Vagina (tissue), 2 donors: ENCODE data around the gene RASGRP3. TPM values are rescaled to one million over a fixed set of nuclear protein-coding genes. Genes with fewer than 3 reads are reported as not detected.

Source experiments
- DNase-seq, 2 donors: peaks; one replicate each; pipeline ENCODE4 v3.0.0-alpha.2; 2017; ENCODE audit errors: extremely low spot score in 2 of 2
- H3K27ac ChIP-seq: fragments of 200-600 bp; sonication (generic); one replicate; pipeline ENCODE4 v1.5.1; 2019
- H3K27me3 ChIP-seq: fragments of 200-600 bp; sonication (generic); one replicate; pipeline ENCODE4 v1.5.1; 2019
- H3K36me3 ChIP-seq, 2 donors: fragments of 200-600 bp; sonication (generic); one replicate each; pipeline ENCODE4 v1.5.1; 2017 to 2019
- H3K4me1 ChIP-seq: fragments of 200-600 bp; sonication (generic); one replicate; pipeline ENCODE4 v1.5.1; 2019
- H3K4me3 ChIP-seq, 2 donors: fragments of 200-600 bp; sonication (generic); 1 replicate in 1 of 2; 2 replicates in 1 of 2; pipeline ENCODE4 v1.5.1; 2016 to 2019
- H3K9me3 ChIP-seq: fragments of 200-600 bp; sonication (generic); one replicate; pipeline ENCODE4 v1.5.1; 2019
- POLR2A ChIP-seq, 2 donors: fragments of 450-650 bp; IDR thresholded peaks; one replicate each; pipeline ENCODE4 v1.6.1; 2017; ENCODE audit warnings: antibody characterized with exemption in 2 of 2, mild to moderate bottlenecking in 2 of 2, moderate library complexity in 2 of 2
- POLR2AphosphoS5 ChIP-seq, 2 donors: sonication (generic); formaldehyde crosslinking; IDR thresholded peaks; one replicate each; pipeline ENCODE4 v1.9.0; 2017; ENCODE audit warnings: antibody characterized with exemption in 2 of 2, mild to moderate bottlenecking in 2 of 2, low read depth in 1 of 2; ENCODE audit not compliant: insufficient read depth in 1 of 2
- intact Hi-C: fragments of 100-400 bp; cut with DNase I; formaldehyde crosslinking; loops from one replicate; pipeline ENCODE4 v1.15.1; 2023
- total RNA-seq: library from RNA; depleted of rRNA; stranded (reverse); fragments of >200 nt; gene quantifications from one replicate; pipeline ENCODE4 v1.2.3, GENCODE V29; 2016
- TF ChIP-seq, protein P1 (sequence below), 3 experiments: fragments of 450-650 bp in 2 of 3; fragments of 200-600 bp in 1 of 3; sonication (generic) in 1 of 3; IDR thresholded peaks; one replicate each; pipeline ENCODE4 v1.5.1; 2017 to 2019; ENCODE audit warnings: antibody characterized with exemption in 3 of 3, mild to moderate bottlenecking in 2 of 3, moderate library complexity in 2 of 3

RASGRP3 gene
- total RNA-seq, 1 donor from 2014 or later: 4.2 TPM

DNA sequence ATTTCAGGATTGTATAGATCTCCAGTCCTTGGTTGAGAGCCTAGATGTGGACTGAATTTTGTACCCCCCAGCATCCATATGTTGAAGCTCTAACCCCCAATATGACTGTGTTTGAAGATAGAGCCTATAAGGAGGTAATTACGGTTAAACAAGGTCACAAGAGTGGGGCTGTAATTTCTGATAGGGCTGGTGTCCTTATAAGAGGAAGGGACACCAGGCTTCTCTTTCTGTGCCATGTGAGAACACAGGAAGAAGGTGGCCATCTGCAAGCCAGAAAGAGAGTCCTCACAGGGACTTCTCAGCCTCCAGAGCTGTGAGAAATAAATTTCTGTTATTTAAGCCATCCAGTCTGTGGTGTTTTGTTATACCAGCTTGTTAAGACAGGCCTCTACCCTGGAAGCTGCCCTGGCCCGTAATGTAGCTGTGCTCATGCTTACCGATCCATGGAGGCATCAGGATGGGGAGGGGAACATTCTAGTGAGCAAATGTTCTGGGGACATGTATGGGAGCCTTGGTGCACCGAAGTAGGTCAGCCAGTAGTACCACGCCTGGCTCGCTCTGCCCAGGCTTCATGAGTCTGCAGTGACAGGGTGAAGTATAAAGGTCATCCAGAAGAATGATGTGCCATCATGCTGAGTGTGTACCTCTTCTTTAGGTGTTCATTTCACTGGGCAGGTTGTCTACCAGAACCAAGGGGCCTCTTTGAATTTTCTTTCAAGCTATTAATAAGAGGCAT lies 16.1 kb downstream of the RASGRP3 start:
- no peaks in the 10 kb centered on the region for H3K36me3 ChIP-seq
- no peaks in the 10 kb centered on the region for H3K9me3 ChIP-seq
- intact Hi-C loops: no loop called here
- no peak overlapping the region for H3K27ac ChIP-seq
- TF ChIP-seq POLR2AphosphoS5 (IDR thresholded peaks at IDR 0.05; ENCODE audit: insufficient read depth in 1 of 2, low read depth in 1 of 2) (no peak), POLR2A (IDR thresholded peaks at IDR 0.05) (no peak)
- TF ChIP-seq, protein P1, sequence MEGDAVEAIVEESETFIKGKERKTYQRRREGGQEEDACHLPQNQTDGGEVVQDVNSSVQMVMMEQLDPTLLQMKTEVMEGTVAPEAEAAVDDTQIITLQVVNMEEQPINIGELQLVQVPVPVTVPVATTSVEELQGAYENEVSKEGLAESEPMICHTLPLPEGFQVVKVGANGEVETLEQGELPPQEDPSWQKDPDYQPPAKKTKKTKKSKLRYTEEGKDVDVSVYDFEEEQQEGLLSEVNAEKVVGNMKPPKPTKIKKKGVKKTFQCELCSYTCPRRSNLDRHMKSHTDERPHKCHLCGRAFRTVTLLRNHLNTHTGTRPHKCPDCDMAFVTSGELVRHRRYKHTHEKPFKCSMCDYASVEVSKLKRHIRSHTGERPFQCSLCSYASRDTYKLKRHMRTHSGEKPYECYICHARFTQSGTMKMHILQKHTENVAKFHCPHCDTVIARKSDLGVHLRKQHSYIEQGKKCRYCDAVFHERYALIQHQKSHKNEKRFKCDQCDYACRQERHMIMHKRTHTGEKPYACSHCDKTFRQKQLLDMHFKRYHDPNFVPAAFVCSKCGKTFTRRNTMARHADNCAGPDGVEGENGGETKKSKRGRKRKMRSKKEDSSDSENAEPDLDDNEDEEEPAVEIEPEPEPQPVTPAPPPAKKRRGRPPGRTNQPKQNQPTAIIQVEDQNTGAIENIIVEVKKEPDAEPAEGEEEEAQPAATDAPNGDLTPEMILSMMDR (IDR thresholded peaks at IDR 0.05): no peak
- no peaks in the 10 kb centered on the region for H3K4me1 ChIP-seq
- H3K4me3 ChIP-seq: no peak overlapping the region
- DNase-seq: no peak
- H3K27me3 ChIP-seq: no peaks in the 10 kb centered on the region

DNA sequence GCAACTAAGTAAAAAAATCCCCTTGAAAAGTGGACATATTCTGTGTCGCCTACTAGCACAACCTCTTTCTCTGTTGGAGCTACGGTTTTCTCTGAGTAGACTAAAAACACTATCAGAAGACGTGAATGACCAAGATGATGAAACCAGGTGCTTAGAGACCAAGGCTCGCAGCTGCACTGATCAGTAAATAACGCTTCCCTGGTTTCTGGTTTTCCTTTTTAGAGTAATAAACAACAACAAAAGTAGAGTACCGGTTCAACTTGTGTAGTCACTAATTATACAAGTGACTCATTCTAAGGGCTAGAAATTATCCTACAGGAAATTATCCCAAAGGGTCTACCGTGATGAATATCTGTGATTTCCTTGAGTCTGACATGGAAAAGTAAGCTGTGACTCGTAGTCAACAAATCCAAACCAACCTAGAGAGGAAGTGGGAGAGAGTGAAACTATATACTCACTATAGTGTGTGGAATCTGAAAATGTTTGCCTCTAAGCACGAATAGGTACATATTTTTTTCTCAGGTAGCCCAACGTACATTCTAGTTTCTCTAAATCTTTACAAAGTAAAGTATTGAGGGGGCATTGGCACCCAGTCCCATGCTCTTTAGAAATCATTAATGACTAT lies 17.8 kb downstream of the RASGRP3 start:
- Histone ChIP-seq H3K27ac (no peak overlapping the region), H3K9me3 (no peaks in the 10 kb centered on the region), H3K4me3 (no peak overlapping the region), H3K36me3 (no peaks in the 10 kb centered on the region), H3K27me3 (no peaks in the 10 kb centered on the region), H3K4me1 (no peaks in the 10 kb centered on the region)
- intact Hi-C loops: no loop called here
- TF ChIP-seq POLR2A (IDR thresholded peaks at IDR 0.05): no peak
- TF ChIP-seq, protein P1 (IDR thresholded peaks at IDR 0.05): no peak
- TF ChIP-seq POLR2AphosphoS5 (IDR thresholded peaks at IDR 0.05; ENCODE audit: insufficient read depth in 1 of 2, low read depth in 1 of 2): no peak
- DNase-seq: no peak

DNA sequence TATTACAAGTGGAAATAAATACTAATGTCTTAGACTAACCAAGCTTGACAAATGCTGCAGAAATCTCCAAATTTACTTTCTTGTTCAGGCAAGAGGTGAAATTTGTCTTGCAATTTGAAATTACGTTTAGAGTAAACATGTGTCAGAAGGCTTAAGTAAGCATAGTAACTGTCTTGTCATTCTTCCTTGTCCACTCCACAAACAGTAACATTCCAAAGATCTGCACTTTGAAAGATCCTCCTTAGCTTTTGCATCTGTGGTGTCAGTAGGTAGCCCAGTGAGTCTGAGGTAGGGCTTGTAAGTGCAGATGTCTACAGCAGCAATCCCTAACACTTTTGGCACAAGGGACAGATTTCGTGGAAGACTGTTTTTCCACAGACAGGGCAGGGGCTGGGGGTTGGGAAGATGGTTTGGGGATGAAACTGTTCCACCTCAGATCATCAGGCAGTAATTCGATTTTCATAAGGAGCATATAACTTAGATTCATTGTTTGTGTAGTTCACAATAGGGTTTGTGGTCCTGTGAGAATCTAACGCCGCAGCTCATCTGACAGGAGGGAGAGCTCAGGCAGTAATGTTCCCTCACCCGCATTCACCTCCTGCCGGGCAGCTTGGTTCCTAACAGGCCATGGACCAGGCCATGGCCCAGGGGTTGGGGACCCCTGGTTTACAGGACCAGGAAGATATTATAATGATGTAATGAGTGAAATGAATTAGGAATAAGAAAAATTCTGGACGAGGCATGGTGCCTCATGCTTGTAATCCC lies 18.6 kb downstream of the RASGRP3 start:
- no peaks in the 10 kb centered on the region for H3K9me3 ChIP-seq
- no peak for DNase-seq
- no peaks in the 10 kb centered on the region for H3K27me3 ChIP-seq
- TF ChIP-seq, protein P1 (IDR thresholded peaks at IDR 0.05): no peak
- no peak for TF ChIP-seq POLR2AphosphoS5 (IDR thresholded peaks at IDR 0.05; ENCODE audit: insufficient read depth in 1 of 2, low read depth in 1 of 2)
- TF ChIP-seq POLR2A (IDR thresholded peaks at IDR 0.05): no peak
- H3K4me1 ChIP-seq: no peaks in the 10 kb centered on the region
- intact Hi-C loops: no loop called here
- no peak overlapping the region for H3K4me3 ChIP-seq
- no peaks in the 10 kb centered on the region for H3K36me3 ChIP-seq
- no peak overlapping the region for H3K27ac ChIP-seq

DNA sequence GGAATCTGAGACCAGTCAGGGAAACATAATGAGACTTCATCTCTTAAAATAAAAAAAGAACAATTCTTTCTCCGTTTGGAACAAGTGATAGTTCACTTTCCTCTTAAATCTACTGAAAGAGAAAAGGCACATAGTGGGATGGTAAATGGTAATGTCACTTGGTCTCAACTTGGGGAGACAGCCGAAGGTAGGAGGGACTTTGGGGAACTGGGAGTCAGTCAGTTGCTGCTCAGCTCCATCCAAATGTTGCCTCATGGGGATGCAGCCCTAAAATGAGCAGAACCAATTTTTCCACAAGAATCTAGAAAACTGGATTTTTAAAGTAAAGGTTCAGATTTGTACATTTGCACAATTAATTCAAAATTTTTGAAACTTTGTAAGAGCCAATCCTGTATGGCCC lies 19.2 kb downstream of the RASGRP3 start:
- H3K27me3 ChIP-seq: no peaks in the 10 kb centered on the region
- no peaks in the 10 kb centered on the region for H3K4me1 ChIP-seq
- TF ChIP-seq POLR2A (IDR thresholded peaks at IDR 0.05): no peak
- TF ChIP-seq, protein P1 (IDR thresholded peaks at IDR 0.05): no peak
- TF ChIP-seq POLR2AphosphoS5 (IDR thresholded peaks at IDR 0.05; ENCODE audit: insufficient read depth in 1 of 2, low read depth in 1 of 2): no peak
- H3K27ac ChIP-seq: no peak overlapping the region
- intact Hi-C loops: no loop called here
- H3K4me3 ChIP-seq: no peak overlapping the region
- no peaks in the 10 kb centered on the region for H3K9me3 ChIP-seq
- DNase-seq: no peak
- no peaks in the 10 kb centered on the region for H3K36me3 ChIP-seq
